HepG2 (cell line): ENCODE measurements around the gene ROS1. TPM values are rescaled to one million over a fixed set of nuclear protein-coding genes. Genes with fewer than 3 reads are reported as not detected.

Experiments used
- ATAC-seq: fragments of 200-7000 bp; cut with Tn5 transposase; 3 replicates; pipeline ENCODE4 v1.9.1; 2020; ENCODE audit warnings: mild to moderate bottlenecking, moderate library complexity
- BruUV-seq: library from RNA; stranded (reverse); fragments of 400-500 nt; replicated peaks from 2 replicates; lab custom pipeline; 2021; lab: Mats Ljungman, UMichigan
- CTCF ChIA-PET: fragments of 300-600 bp; formaldehyde crosslinking; extraction: SDS; loops from one replicate; lab custom pipeline; 2021; ENCODE audit warnings: low total read pairs, inconsistent platforms, low intra/inter-chr PET ratio; lab: Yijun Ruan, JAX
- POLR2A ChIA-PET: fragments of 350-600 bp; sonication (Branson Sonifier 250); formaldehyde crosslinking; loops from one replicate; lab custom pipeline; 2020; ENCODE audit warnings: antibody characterized with exemption, inconsistent platforms; lab: Yijun Ruan, JAX
- DNase-seq: peaks from one replicate; pipeline ENCODE4 v3.0.0-alpha.2; 2015; ENCODE audit warnings: low spot score
- FAIRE-seq: peaks from 3 replicates; lab custom pipeline; 2011; peaks lifted over from hg19 to GRCh38; lab: Jason Lieb, UNC
- H2AFZ ChIP-seq: one replicate; pipeline ENCODE4 v1.6.1; 2011; ENCODE audit warnings: low read length, inconsistent platforms
- H3K27ac ChIP-seq: fragments of 300-600 bp; 3 replicates; pipeline ENCODE4 v1.8.0; 2011; ENCODE audit warnings: mixed run types, mild to moderate bottlenecking, mixed read lengths, low read length, inconsistent platforms; ENCODE audit not compliant: insufficient read depth; ENCODE audit errors: extremely low read length
- H3K27me3 ChIP-seq, 2 experiments: fragments of 200-600 bp in 1 of 2; 2 replicates in 1 of 2; 3 replicates in 1 of 2; pipeline versions ENCODE4 v1.6.0 to v1.8.0; 2011; ENCODE audit warnings: low read length in 2 of 2, mild to moderate bottlenecking in 2 of 2, moderate library complexity in 2 of 2, inconsistent platforms in 1 of 2; ENCODE audit not compliant: insufficient read depth in 2 of 2, control insufficient read depth in 1 of 2
- H3K36me3 ChIP-seq, 2 experiments: fragments of 200-600 bp in 1 of 2; replicated peaks in 1 of 2; 2 replicates in 1 of 2; 3 replicates in 1 of 2; pipeline versions ENCODE4 v1.5.1 to v1.8.0; 2011; ENCODE audit warnings: low read length in 2 of 2, inconsistent platforms in 1 of 2; ENCODE audit not compliant: insufficient read depth in 2 of 2, control insufficient read depth in 1 of 2
- H3K4me1 ChIP-seq: 2 replicates; pipeline ENCODE4 v1.5.1; 2012; ENCODE audit warnings: low read length, inconsistent platforms; ENCODE audit not compliant: insufficient read depth
- H3K4me2 ChIP-seq: 2 replicates; pipeline ENCODE4 v1.6.0; 2011; ENCODE audit warnings: low read depth, low read length, inconsistent platforms
- H3K4me3 ChIP-seq, 3 experiments: fragments of 200-600 bp in 1 of 3; sonication (generic), shearing (Covaris generic) in 1 of 3; replicated peaks in 1 of 3; 2 replicates each; pipeline ENCODE4 v1.5.1; 2011 to 2016; ENCODE audit warnings: low read length in 3 of 3, inconsistent platforms in 2 of 3, low read depth in 2 of 3, mild to moderate bottlenecking in 2 of 3, control low read depth in 1 of 3, mixed read lengths in 1 of 3; ENCODE audit not compliant: insufficient read depth in 1 of 3
- H3K79me2 ChIP-seq: one replicate; pipeline ENCODE4 v1.6.1; 2011; ENCODE audit warnings: low read length, inconsistent platforms; ENCODE audit not compliant: insufficient read depth
- H3K9ac ChIP-seq: 2 replicates; pipeline ENCODE4 v1.6.0; 2011; ENCODE audit warnings: mild to moderate bottlenecking, low read depth, low read length, inconsistent platforms; ENCODE audit not compliant: insufficient read depth
- H3K9me3 ChIP-seq: 2 replicates; pipeline ENCODE4 v1.5.1; 2012; ENCODE audit warnings: mild to moderate bottlenecking, low read length
- H4K20me1 ChIP-seq: 2 replicates; pipeline ENCODE4 v1.6.0; 2011; ENCODE audit warnings: inconsistent platforms, mild to moderate bottlenecking, low read length, moderate library complexity; ENCODE audit not compliant: insufficient read depth
- AKAP8 ChIP-seq: sonication (generic); formaldehyde crosslinking; IDR thresholded peaks from 2 replicates; pipeline ENCODE4 v1.5.1; 2020; ENCODE audit warnings: mild to moderate bottlenecking, missing genetic modification reagents
- DNMT1 ChIP-seq: sonication (generic); formaldehyde crosslinking; IDR thresholded peaks from 2 replicates; pipeline ENCODE4 v1.5.1; 2020; ENCODE audit warnings: mild to moderate bottlenecking, missing genetic modification reagents
- GLI4 ChIP-seq: sonication (generic); formaldehyde crosslinking; IDR thresholded peaks from 2 replicates; pipeline ENCODE4 v1.5.1; 2020; ENCODE audit warnings: missing genetic modification reagents, mild to moderate bottlenecking, moderate library complexity, borderline replicate concordance
- KLF9 ChIP-seq: IDR thresholded peaks from 2 replicates; pipeline ENCODE4 v1.6.1; 2016; ENCODE audit warnings: low read depth
- MYNN ChIP-seq: sonication (generic); formaldehyde crosslinking; IDR thresholded peaks from 2 replicates; pipeline ENCODE4 v1.4.0; 2020; ENCODE audit warnings: mild to moderate bottlenecking, low read depth, missing genetic modification reagents
- SALL2 ChIP-seq: sonication (generic); formaldehyde crosslinking; IDR thresholded peaks from 2 replicates; pipeline ENCODE4 v1.8.1; 2023; ENCODE audit warnings: mild to moderate bottlenecking, missing genetic modification reagents, inconsistent platforms
- SRSF1 ChIP-seq: fragments of 200-400 bp; formaldehyde crosslinking; optimal IDR thresholded peaks from 2 replicates; pipeline ENCODE3; 2017; ENCODE audit warnings: mild to moderate bottlenecking, low read depth, low read length, moderate library complexity
- TGIF2 ChIP-seq: IDR thresholded peaks from 2 replicates; pipeline ENCODE4 v1.6.1; 2016; ENCODE audit warnings: control low read depth, missing compliant biosample characterization
- YEATS2 ChIP-seq: sonication (generic); formaldehyde crosslinking; IDR thresholded peaks from 2 replicates; pipeline ENCODE4 v1.4.0; 2020; ENCODE audit warnings: missing genetic modification reagents, borderline replicate concordance
- ZHX2 ChIP-seq, 2 experiments: sonication (generic) in 1 of 2; formaldehyde crosslinking in 1 of 2; IDR thresholded peaks; 2 replicates each; pipeline versions ENCODE4 v1.6.1 to v1.9.0; 2014 to 2022; ENCODE audit warnings: antibody characterized with exemption in 1 of 2, borderline replicate concordance in 1 of 2, inconsistent platforms in 1 of 2, low read depth in 1 of 2, missing genetic modification reagents in 1 of 2
- ZNF18 ChIP-seq: sonication (generic); formaldehyde crosslinking; IDR thresholded peaks from 2 replicates; pipeline ENCODE4 v1.8.0; 2022; ENCODE audit warnings: mild to moderate bottlenecking, missing genetic modification reagents; ENCODE audit not compliant: insufficient replicate concordance
- ZNF329 ChIP-seq: sonication (generic); formaldehyde crosslinking; IDR thresholded peaks from 2 replicates; pipeline ENCODE4 v1.9.0; 2021; ENCODE audit warnings: low read depth, mild to moderate bottlenecking, missing genetic modification reagents
- ZNF614 ChIP-seq: IDR thresholded peaks from 2 replicates; pipeline ENCODE4 v1.6.1; 2018; ENCODE audit warnings: missing biosample characterization, missing genetic modification reagents, inconsistent platforms, borderline replicate concordance
- WGBS: methylation state at CpG from one replicate; pipeline ENCODE4 v1.1.6; 2017; ENCODE audit warnings: low lambda C conversion rate; 5-methylcytosine and 5-hydroxymethylcytosine counted together
- in situ Hi-C: cut with HindIII; loops from 2 replicates; pipeline ENCODE4 v1.10.0; 2017; ENCODE audit warnings: low pct_unique_long_range_greater_than_20kb; ENCODE audit not compliant: extremely low pct_ligation_motif_present
- intact Hi-C: fragments of 100-400 bp; cut with micrococcal nuclease; formaldehyde crosslinking; loops from one replicate; pipeline ENCODE4 v1.10.0; 2022; ENCODE audit not compliant: unreplicated experiment
- polyA plus RNA-seq, 8 experiments: library from polyadenylated mRNA; depleted of rRNA in 3 of 8; stranded (reverse) in 7 of 8; unstranded in 1 of 8; fragments of >200 nt; fragmentation: Illumina TruSeq in 4 of 8; extraction: Trizol in 4 of 8; gene quantifications; 2 replicates each; pipeline versions ENCODE4 v1.2.1 to v1.2.3, GENCODE V29; 2011 to 2016; ENCODE audit warnings: low read depth in 4 of 8, missing spikeins in 1 of 8, mixed read lengths in 1 of 8; ENCODE audit not compliant: insufficient read depth in 1 of 8
- total RNA-seq, 5 experiments: library from RNA; depleted of rRNA; stranded (reverse); fragments of >200 nt; fragmentation: Illumina TruSeq; extraction: Trizol; gene quantifications; 2 replicates each; pipeline ENCODE4 v1.2.3, GENCODE V29; 2016; ENCODE audit warnings: low read depth in 1 of 5
- TF ChIP-seq, protein P1 (sequence below): sonication (generic); formaldehyde crosslinking; IDR thresholded peaks from 2 replicates; pipeline ENCODE4 v1.4.0; 2020; ENCODE audit warnings: missing genetic modification reagents, borderline replicate concordance

Gene ROS1
- total and polyA plus RNA-seq, 2 of the 13 experiments (the other 11 are each of a cell fraction or from before 2014, with no cell fraction given), result not detected

DNA sequence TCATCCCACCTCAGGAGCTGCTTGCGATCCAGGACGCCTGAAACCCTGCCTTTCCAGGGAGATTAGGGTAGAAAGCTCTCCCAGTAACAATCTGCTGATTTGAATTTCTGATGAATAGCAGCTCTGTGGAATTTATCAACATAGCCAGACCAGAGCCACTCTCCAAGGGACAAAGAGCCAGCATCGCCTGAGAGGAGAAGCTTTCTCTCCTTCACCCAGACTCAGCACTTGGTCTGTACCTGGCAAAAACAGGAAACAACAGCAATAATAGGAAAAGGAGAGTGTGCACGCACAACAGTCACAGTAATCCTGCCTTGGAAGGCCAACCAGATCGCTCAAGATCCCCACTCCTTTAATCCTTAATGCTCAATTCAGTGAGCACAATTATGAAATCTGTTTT, 22.3 kb upstream of the ROS1 start:
- no TSS peak for BruUV-seq
- ChIA-PET CTCF (no interaction called here), POLR2A (interaction anchor here (2.9 kb wide), 1 partner anchor 154 kb away, joined by 23 read pairs; the partner anchor contains the start of gene GOPC)
- Histone ChIP-seq H3K27me3 (peaks cover 2 to 16% of the 10 kb centered on the region in 2 experiments; a peak in 4 of 5 replicates), H3K27ac (no peak overlapping the region), H2AFZ (no peak overlapping the region), H4K20me1 (no peaks in the 10 kb centered on the region), H3K4me2 (no peak overlapping the region), H3K79me2 (no peaks in the 10 kb centered on the region), H3K9me3 (no peaks in the 10 kb centered on the region), H3K36me3 (no peaks in the 10 kb centered on the region), H3K4me3 (no peak overlapping the region), H3K4me1 (peaks cover 33% of the 10 kb centered on the region), H3K9ac (no peak overlapping the region)
- TF ChIP-seq SRSF1, result no peak
- no peak for TF ChIP-seq SALL2
- TF ChIP-seq MYNN (CRISPR knock-in tag), result no peak
- TF ChIP-seq GLI4 (CRISPR knock-in tag), result no peak
- TF ChIP-seq DNMT1 (CRISPR knock-in tag), result no peak
- no peak for TF ChIP-seq YEATS2 (CRISPR knock-in tag)
- TF ChIP-seq AKAP8 (CRISPR knock-in tag), result no peak
- no peak for TF ChIP-seq ZNF614 (CRISPR knock-in tag)
- TF ChIP-seq, protein P1, sequence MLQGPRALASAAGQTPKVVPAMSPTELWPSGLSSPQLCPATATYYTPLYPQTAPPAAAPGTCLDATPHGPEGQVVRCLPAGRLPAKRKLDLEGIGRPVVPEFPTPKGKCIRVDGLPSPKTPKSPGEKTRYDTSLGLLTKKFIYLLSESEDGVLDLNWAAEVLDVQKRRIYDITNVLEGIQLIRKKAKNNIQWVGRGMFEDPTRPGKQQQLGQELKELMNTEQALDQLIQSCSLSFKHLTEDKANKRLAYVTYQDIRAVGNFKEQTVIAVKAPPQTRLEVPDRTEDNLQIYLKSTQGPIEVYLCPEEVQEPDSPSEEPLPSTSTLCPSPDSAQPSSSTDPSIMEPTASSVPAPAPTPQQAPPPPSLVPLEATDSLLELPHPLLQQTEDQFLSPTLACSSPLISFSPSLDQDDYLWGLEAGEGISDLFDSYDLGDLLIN (CRISPR knock-in tag), result no peak
- TF ChIP-seq ZNF18 (CRISPR knock-in tag), result no peak
- TF ChIP-seq ZHX2 (IDR thresholded peaks at IDR 0.05; ENCODE audit: low read depth), result no peak
- no peak for TF ChIP-seq ZHX2 (CRISPR knock-in tag; IDR thresholded peaks at IDR 0.05; ENCODE audit: borderline replicate concordance)
- no peak for TF ChIP-seq TGIF2
- no peak for TF ChIP-seq KLF9 (CRISPR knock-in tag)
- no peak for TF ChIP-seq ZNF329 (CRISPR knock-in tag)
- in situ Hi-C loops (no loop called here), intact Hi-C loops (loop anchor here (2.0 to 10.0 kb wide), 2 partner anchors 101 to 387 kb away; no protein-coding TSS in a partner anchor)
- FAIRE-seq (no peak), ATAC-seq (no peak), DNase-seq (no peak)
- WGBS, result 66% methylated on average over 5 of the region's 5 CpGs
